Cerebellar nuclear complex (tissue), 1 donor: ENCODE results near the gene SAP30.

Experiments
- DNase-seq, 2 experiments: peaks; one replicate each; lab custom pipeline; 2025; lab: John Stamatoyannopoulos, UW

Gene SAP30

GRCh38 chr4:173415885-173416653, 45.3 kb downstream of the SAP30 start:
- DNase-seq, result no peak

- no peak for DNase-seq
These were observed 47.1 kb downstream of the SAP30 start for GRCh38 chr4:173417833-173418232.

- no peak for DNase-seq
These were observed 47.9 kb downstream of the SAP30 start for GRCh38 chr4:173418639-173419038.

DNA sequence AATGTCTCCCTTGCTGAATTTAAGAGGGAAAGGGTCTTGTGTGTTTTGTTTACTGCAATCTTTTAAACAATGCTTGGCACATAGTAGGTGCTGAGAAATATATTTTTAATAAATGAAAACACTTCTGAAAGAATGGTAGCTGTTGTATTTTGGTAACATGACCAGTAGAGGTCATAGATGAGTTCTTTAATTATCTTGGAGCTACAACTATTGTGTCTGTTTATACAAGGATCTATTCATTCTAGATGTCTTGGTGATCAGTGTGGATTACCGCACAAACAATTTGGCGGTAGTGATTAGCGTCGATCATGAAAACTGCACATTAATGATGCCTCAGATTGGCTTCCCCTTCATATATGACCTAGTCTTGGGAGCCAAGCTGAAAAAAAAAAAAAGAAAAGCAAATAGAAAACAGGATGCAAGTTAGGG, 49.6 kb downstream of the SAP30 start:
- peak in 1 of 2 experiments; percentile 5 for DNase-seq

GRCh38 chr4:173420801-173421200, 50.0 kb downstream of the SAP30 start:
- no peak for DNase-seq

DNA sequence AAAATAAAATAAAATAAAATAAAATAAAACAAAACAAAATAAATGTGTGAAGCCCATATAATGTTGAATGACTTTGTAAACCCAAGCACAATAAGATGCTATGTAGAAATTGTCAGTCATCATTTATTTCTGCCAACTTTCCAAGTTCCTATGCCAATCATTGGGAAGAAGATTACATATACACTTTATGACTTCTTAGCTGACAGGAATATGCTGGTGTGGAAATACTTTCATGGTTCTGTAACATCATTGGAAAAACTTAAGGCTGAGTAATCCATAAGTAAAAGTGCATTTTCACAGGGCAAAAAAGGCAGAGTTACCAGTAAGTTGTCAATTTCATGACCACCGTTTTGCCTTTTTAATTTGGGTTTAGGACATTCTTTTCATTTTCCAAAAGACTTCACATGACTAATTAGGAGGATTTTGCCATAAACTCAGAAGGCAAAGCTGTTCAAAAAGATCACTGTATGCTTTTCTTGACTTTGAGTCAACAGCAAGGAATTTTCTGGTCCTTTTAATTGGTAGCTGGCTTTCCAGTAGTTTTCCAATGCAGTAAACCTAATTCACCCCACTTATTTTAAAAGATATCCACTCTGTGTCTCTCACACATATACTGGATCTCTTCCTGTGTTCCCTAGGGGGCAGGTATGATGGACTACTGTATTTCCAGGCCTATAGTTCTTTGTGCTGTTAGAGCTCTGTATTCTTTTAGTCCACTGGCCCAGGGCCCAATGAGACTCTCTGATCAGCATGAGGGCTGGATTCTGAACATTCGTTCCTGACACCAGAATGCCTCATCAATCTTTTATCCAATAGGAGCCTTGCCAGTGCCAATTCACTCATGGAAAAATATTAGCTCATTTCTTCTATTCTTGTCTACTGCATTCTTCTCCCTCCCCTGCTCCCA, 54.4 kb downstream of the SAP30 start:
- DNase-seq, result no peak

- no peak for DNase-seq
These were observed 55.3 kb downstream of the SAP30 start for GRCh38 chr4:173426064-173426463.
